Left kidney (tissue), 2 donors: ENCODE data around the gene SLC25A21. TPM values are rescaled to one million over a fixed set of nuclear protein-coding genes. Genes with fewer than 3 reads are reported as not detected.

Source experiments
- DNase-seq: peaks from one replicate; pipeline ENCODE4 v3.0.0-alpha.2; 2013
- polyA plus RNA-seq: library from polyadenylated mRNA; unstranded; fragments of 120-200 nt; gene quantifications from one replicate; pipeline ENCODE4 v1.2.1, GENCODE V29; 2013; ENCODE audit not compliant: insufficient read length

The SLC25A21 gene
- polyA plus RNA-seq, 1 donor = 4.4 TPM

- DNase-seq = peak; percentile 26
These were observed 29.5 kb downstream of the SLC25A21 start for GRCh38 chr14:37142835-37143401.

GRCh38 chr14:37140176-37140575, 32.2 kb downstream of the SLC25A21 start:
- DNase-seq = no peak

- DNase-seq = no peak
These were observed 32.7 kb downstream of the SLC25A21 start for GRCh38 chr14:37139710-37140109.

- no peak for DNase-seq
These were observed 33.5 kb downstream of the SLC25A21 start for GRCh38 chr14:37138898-37139297.

- no peak for DNase-seq
These were observed 39.0 kb downstream of the SLC25A21 start for GRCh38 chr14:37133284-37133913.

- DNase-seq = no peak
These were observed 41.2 kb downstream of the SLC25A21 start for GRCh38 chr14:37131205-37131604.

GRCh38 chr14:37129047-37129446, 43.4 kb downstream of the SLC25A21 start:
- no peak for DNase-seq

GRCh38 chr14:37124614-37125013, 47.8 kb downstream of the SLC25A21 start:
- no peak for DNase-seq

- no peak for DNase-seq
These were observed 49.3 kb downstream of the SLC25A21 start for GRCh38 chr14:37122919-37123639.

GRCh38 chr14:37122288-37122687, 50.1 kb downstream of the SLC25A21 start:
- DNase-seq = no peak

- DNase-seq = no peak
These were observed 53.6 kb downstream of the SLC25A21 start for GRCh38 chr14:37118673-37119366.

GRCh38 chr14:37116933-37117849, 55.2 kb downstream of the SLC25A21 start:
- DNase-seq = no peak

- no peak for DNase-seq
These were observed 57.0 kb downstream of the SLC25A21 start for GRCh38 chr14:37115406-37115805.

GRCh38 chr14:37114559-37114958, 57.8 kb downstream of the SLC25A21 start:
- DNase-seq = no peak

GRCh38 chr14:37114002-37114401, 58.4 kb downstream of the SLC25A21 start:
- no peak for DNase-seq

GRCh38 chr14:37098132-37098531, 74.3 kb downstream of the SLC25A21 start:
- no peak for DNase-seq

GRCh38 chr14:37094502-37094901, 77.9 kb downstream of the SLC25A21 start:
- DNase-seq = no peak

GRCh38 chr14:37093364-37093763, 79.0 kb downstream of the SLC25A21 start:
- DNase-seq = no peak

- DNase-seq = no peak
These were observed 80.8 kb downstream of the SLC25A21 start for GRCh38 chr14:37091651-37092050.

- DNase-seq = no peak
These were observed 82.4 kb downstream of the SLC25A21 start for GRCh38 chr14:37090026-37090425.

- no peak for DNase-seq
These were observed 83.0 kb downstream of the SLC25A21 start for GRCh38 chr14:37089410-37089809.
